Colon (tissue), 2 donors: Measurements from ENCODE around the gene GABRD.

ENCODE experiments used
- FAIRE-seq: peaks from 2 replicates; lab custom pipeline; 2012; peaks lifted over from hg19 to GRCh38; lab: Jason Lieb, UNC
- donor health status: control.
- donor health status: control.

The GABRD gene

DNA sequence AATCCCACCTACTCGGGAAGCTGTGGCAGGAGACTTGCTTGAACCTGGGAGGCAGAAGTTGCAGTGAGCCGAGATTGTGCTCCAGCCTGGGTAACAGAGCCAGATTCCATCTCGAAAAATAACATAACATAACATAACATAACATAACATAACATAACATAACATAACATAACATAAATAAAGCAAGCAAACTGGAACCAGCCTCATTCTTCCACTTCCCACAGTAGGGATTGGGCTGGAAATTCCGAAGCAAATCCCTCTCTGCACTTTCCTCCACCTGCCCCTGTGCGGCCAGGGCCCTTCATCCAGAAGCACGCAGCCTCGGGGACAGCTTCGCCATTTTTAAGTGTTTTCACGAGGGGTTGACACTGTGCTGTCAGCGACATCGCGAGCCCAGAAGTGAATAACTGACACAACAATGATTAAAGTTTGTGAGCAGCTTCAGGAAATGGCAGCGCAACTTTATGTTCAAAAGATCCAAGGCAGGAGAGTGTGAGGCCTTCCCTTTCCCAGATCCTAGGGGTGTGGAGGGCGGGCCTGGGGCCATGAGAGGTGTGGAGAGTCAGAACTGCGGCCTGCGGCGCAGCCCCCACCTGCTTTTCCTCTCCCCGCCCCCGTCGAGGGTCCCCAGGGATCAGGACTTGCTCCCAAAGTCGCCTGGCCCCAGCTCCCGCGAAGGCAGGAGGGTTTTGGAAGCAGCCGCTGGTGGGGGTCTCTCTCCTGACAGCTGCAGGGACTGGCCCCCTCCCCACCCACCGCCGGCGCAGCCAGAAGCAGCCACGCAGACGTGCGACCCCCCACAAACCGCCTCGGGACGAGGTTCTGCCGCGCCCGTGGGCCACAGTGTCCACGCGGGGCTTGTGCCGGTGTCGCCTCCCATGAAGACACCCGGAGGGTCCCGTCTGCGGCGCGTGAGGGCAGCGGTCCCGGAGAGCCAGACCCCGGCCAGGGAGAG is 651 bp upstream of the GABRD start:
- FAIRE-seq, result no peak

DNA sequence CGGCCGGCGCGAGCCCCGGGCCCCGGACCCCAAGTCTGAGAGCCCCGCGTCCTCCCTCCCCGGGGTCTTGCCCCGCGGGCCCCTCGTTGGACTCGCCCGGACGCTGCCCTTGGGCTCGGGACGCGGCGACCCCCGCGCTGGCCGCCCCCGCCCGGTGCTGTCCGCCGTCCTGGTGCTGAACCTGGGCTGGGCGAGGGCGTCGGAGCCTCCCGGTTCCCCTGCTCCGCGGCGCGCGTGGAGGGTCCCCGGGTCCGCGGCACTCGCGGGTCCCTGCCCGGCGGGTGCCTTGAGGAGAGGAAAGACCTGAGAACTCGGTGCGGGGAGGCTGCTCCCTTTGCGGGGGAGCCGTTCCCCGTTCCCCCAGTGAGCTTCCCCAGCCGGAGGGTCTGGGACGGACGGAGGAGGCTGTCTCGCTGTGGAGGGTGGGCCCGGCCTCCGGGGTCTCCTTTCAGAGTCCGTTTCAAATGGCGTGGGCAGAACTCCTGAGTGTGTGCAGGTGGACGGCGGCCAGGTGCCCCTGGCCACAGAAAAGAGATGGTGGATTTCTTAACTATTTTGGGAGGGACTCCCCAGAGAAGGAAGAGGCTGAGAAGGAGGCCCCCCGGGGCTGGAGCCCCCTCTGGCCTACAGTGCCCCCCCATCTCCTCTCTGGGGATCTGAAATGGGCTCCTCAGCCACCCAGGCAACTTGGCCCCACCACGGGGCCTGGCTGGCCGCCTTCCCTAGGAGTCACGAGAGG is 595 bp downstream of the GABRD start:
- no peak for FAIRE-seq

- no peak for FAIRE-seq
Observed at GRCh38 chr1:2020310-2020655, 1.1 kb downstream of the GABRD start.

GRCh38 chr1:2021550-2021949 is 2.4 kb downstream of the GABRD start:
- FAIRE-seq, result no peak

- FAIRE-seq, result no peak
Observed at GRCh38 chr1:2022063-2022770, 3.1 kb downstream of the GABRD start.

- no peak for FAIRE-seq
Observed at GRCh38 chr1:2023187-2023586, 4.0 kb downstream of the GABRD start.

DNA sequence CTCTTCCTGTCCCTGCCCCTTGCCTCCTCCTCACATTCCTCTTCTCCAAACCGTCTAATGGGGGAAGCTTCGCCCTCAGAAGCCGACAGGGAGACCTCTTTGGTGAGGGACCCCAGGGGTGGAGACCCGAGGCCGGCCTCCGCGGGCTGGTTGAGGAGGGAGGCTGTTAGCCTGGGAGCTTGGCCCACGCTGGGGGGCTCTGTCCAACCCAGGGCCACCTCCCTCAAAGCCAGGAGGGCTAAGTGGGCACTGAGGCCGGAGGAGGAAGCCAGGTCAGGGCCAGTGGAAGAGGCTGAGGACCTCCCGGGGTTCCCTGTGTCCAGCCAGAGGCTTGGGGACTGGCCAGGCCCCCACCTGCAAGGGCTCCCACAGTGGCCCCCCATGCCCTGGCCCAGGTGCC is 5.3 kb downstream of the GABRD start:
- FAIRE-seq, result no peak

GRCh38 chr1:2024887-2025286 is 5.7 kb downstream of the GABRD start:
- FAIRE-seq, result no peak

GRCh38 chr1:2025491-2025981 is 6.4 kb downstream of the GABRD start:
- no peak for FAIRE-seq

GRCh38 chr1:2027961-2028583 is 8.9 kb downstream of the GABRD start:
- no peak for FAIRE-seq

GRCh38 chr1:2028870-2029560 is 9.9 kb downstream of the GABRD start:
- no peak for FAIRE-seq

DNA sequence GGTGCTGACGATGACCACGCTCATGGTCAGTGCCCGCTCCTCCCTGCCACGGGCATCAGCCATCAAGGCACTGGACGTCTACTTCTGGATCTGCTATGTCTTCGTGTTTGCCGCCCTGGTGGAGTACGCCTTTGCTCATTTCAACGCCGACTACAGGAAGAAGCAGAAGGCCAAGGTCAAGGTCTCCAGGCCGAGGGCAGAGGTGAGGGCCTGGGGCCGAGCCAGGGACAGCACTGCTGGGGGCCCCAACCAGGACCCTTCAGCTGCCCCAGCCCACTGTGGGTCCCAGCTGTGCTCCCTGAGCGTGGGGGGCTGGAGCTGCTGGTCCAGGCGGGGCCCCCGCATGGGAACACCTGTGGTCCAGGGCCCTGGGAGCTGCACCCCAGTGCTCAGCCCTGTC is 10.4 kb downstream of the GABRD start:
- no peak for FAIRE-seq

GRCh38 chr1:2030076-2030871 is 11.1 kb downstream of the GABRD start:
- FAIRE-seq, result no peak

- no peak for FAIRE-seq
Observed at GRCh38 chr1:2031546-2032540, 12.7 kb downstream of the GABRD start.

DNA sequence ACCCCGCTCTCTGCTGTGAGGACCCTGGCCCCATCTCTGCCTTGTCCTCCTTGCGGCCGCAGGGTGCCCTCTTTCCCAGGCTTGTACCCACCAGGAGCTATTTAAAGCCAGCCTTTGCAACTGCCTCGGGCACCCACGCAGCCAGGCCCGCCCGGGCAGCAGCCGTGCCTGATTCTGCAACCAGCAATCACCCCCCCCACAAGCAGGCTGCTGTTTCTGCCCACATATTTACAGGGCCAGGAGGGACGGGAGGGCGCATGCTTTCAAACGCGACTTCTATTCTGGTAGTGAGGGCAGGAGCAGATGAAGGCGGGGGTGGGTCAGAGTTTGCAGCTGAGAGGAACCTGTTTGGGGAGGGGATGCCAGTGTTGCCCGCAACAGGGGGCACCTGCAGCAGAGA is 13.6 kb downstream of the GABRD start:
- FAIRE-seq, result no peak

- no peak for FAIRE-seq
Observed at GRCh38 chr1:2033165-2033564, 14.0 kb downstream of the GABRD start.

DNA sequence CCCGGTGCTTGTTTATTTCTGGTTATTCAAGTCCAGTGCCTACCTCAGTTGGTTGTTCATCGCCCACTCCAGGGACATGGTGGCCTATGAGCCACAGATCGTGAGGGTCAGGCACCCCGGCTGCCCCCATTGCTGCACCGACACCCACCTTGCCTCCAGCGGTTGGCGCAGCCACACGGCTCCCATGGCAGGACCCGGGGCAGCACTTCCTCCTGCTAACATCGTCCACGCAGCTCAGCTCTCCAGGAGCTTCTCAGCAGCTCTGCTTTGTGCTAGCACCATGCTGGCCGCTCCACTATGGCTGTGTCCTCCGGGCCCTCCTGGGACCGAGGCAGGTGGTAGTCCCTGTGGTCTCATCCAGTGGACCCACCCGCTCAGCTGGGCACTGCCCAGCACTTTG is 17.1 kb downstream of the GABRD start:
- no peak for FAIRE-seq

GRCh38 chr1:2037314-2037979 is 18.3 kb downstream of the GABRD start:
- no peak for FAIRE-seq

GRCh38 chr1:2038229-2038628 is 19.1 kb downstream of the GABRD start:
- no peak for FAIRE-seq
